H9 (cell line): ENCODE data around the gene NEDD9. TPM values are rescaled to one million over a fixed set of nuclear protein-coding genes. Genes with fewer than 3 reads are reported as not detected.

ENCODE experiments used
- DNase-seq: peaks from one replicate; pipeline ENCODE4 v3.0.0-alpha.2; 2017
- H2AFZ ChIP-seq: one replicate; pipeline ENCODE4 v1.6.1; 2013; ENCODE audit warnings: mild to moderate bottlenecking, low read length, control low read depth, moderate library complexity
- H2AK5ac ChIP-seq: 2 replicates; pipeline ENCODE4 v1.6.1; 2013; ENCODE audit warnings: low read length, control low read depth, mixed read lengths; ENCODE audit not compliant: insufficient read length
- H2BK120ac ChIP-seq: one replicate; pipeline ENCODE4 v1.6.1; 2013; ENCODE audit warnings: low read depth, mild to moderate bottlenecking, low read length, control low read depth, inconsistent platforms; ENCODE audit not compliant: poor library complexity, severe bottlenecking
- H2BK12ac ChIP-seq: 2 replicates; pipeline ENCODE4 v1.6.1; 2013; ENCODE audit warnings: low read length, control low read depth, mixed read lengths, low read depth; ENCODE audit not compliant: insufficient read length
- H2BK15ac ChIP-seq: 2 replicates; pipeline ENCODE4 v1.6.1; 2013; ENCODE audit warnings: low read depth, low read length, control low read depth
- H2BK20ac ChIP-seq: one replicate; pipeline ENCODE4 v1.6.1; 2013; ENCODE audit warnings: low read depth, mild to moderate bottlenecking, low read length, control low read depth, inconsistent platforms; ENCODE audit not compliant: poor library complexity, severe bottlenecking
- H2BK5ac ChIP-seq: 2 replicates; pipeline ENCODE4 v1.6.1; 2013; ENCODE audit warnings: low read length, control low read depth, mixed read lengths; ENCODE audit not compliant: insufficient read length
- H3K14ac ChIP-seq: 2 replicates; pipeline ENCODE4 v1.6.1; 2013; ENCODE audit warnings: low read length, control low read depth; ENCODE audit not compliant: insufficient read depth
- H3K18ac ChIP-seq: 2 replicates; pipeline ENCODE4 v1.6.1; 2013; ENCODE audit warnings: low read depth, mild to moderate bottlenecking, mixed read lengths, low read length, control low read depth; ENCODE audit not compliant: insufficient read length
- H3K23ac ChIP-seq: 2 replicates; pipeline ENCODE4 v1.6.1; 2013; ENCODE audit warnings: low read length, control low read depth, mixed read lengths, low read depth; ENCODE audit not compliant: insufficient read length
- H3K23me2 ChIP-seq: 2 replicates; pipeline ENCODE4 v1.6.1; 2013; ENCODE audit warnings: low read depth, mild to moderate bottlenecking, mixed read lengths, low read length, control low read depth; ENCODE audit not compliant: insufficient read length, poor library complexity, severe bottlenecking
- H3K27ac ChIP-seq: 2 replicates; pipeline ENCODE4 v1.5.1; 2013; ENCODE audit warnings: low read length, control low read depth, mixed read lengths, low read depth; ENCODE audit not compliant: insufficient read length
- H3K27me3 ChIP-seq: 2 replicates; pipeline ENCODE4 v1.6.1; 2013; ENCODE audit warnings: low read length, control low read depth, inconsistent platforms; ENCODE audit not compliant: insufficient read depth
- H3K4ac ChIP-seq: 2 replicates; pipeline ENCODE4 v1.6.1; 2013; ENCODE audit warnings: low read depth, mild to moderate bottlenecking, control low read depth, inconsistent platforms, low read length, moderate library complexity
- H3K4me1 ChIP-seq: 2 replicates; pipeline ENCODE4 v1.6.1; 2013; ENCODE audit warnings: low read length, control low read depth, inconsistent platforms; ENCODE audit not compliant: insufficient read depth
- H3K4me2 ChIP-seq: 2 replicates; pipeline ENCODE4 v1.6.1; 2013; ENCODE audit warnings: low read length, control low read depth, mixed read lengths; ENCODE audit not compliant: insufficient read length, insufficient read depth
- H3K56ac ChIP-seq: 2 replicates; pipeline ENCODE4 v1.6.1; 2013; ENCODE audit warnings: low read depth, mild to moderate bottlenecking, mixed read lengths, low read length, control low read depth; ENCODE audit not compliant: insufficient read length
- H3K79me1 ChIP-seq: 2 replicates; pipeline ENCODE4 v1.6.1; 2013; ENCODE audit warnings: low read depth, mild to moderate bottlenecking, moderate library complexity, low read length, control low read depth, inconsistent platforms; ENCODE audit not compliant: insufficient read depth, poor library complexity, severe bottlenecking
- H3K79me2 ChIP-seq: 2 replicates; pipeline ENCODE4 v1.6.1; 2013; ENCODE audit warnings: low read length, control low read depth, inconsistent platforms; ENCODE audit not compliant: insufficient read depth
- H3K9ac ChIP-seq: 2 replicates; pipeline ENCODE4 v1.6.1; 2013; ENCODE audit warnings: low read length, control low read depth, mixed read lengths; ENCODE audit not compliant: insufficient read length; ENCODE audit errors: extremely low read depth
- H3K9me3 ChIP-seq: one replicate; pipeline ENCODE4 v1.6.1; 2013; ENCODE audit warnings: low read depth, low read length, inconsistent platforms; ENCODE audit not compliant: control insufficient read depth
- H3T11ph ChIP-seq: one replicate; pipeline ENCODE4 v1.6.1; 2013; ENCODE audit warnings: mild to moderate bottlenecking, low read length, control low read depth, inconsistent platforms
- H4K20me1 ChIP-seq: one replicate; pipeline ENCODE4 v1.6.1; 2013; ENCODE audit not compliant: control insufficient read depth, insufficient read length, insufficient read depth
- H4K5ac ChIP-seq: 2 replicates; pipeline ENCODE4 v1.6.1; 2013; ENCODE audit warnings: low read depth, mild to moderate bottlenecking, mixed read lengths, low read length, control low read depth; ENCODE audit not compliant: insufficient read length
- H4K8ac ChIP-seq: replicated peaks from 2 replicates; pipeline ENCODE4 v1.6.1; 2013; ENCODE audit warnings: low read length, control low read depth, mixed read lengths, low read depth; ENCODE audit not compliant: insufficient read length
- H4K91ac ChIP-seq: 2 replicates; pipeline ENCODE4 v1.6.1; 2013; ENCODE audit warnings: low read depth, mild to moderate bottlenecking, moderate library complexity, mixed read lengths, low read length, control low read depth; ENCODE audit not compliant: insufficient read length
- H3K27ac Mint-ChIP-seq, 3 experiments: 2 replicates in 2 of 3; 3 replicates in 1 of 3; pipeline ENCODE4 v1.8.0; 2020 to 2021; ENCODE audit warnings: mixed read lengths in 3 of 3, mild to moderate bottlenecking in 1 of 3, moderate library complexity in 1 of 3
- H3K27me3 Mint-ChIP-seq: 2 replicates; pipeline ENCODE4 v1.8.0; 2021; ENCODE audit warnings: low read depth, mild to moderate bottlenecking, moderate library complexity, mixed read lengths
- H3K36me3 Mint-ChIP-seq, 3 experiments: 2 replicates in 2 of 3; 3 replicates in 1 of 3; pipeline ENCODE4 v1.8.0; 2020 to 2021; ENCODE audit warnings: low read depth in 3 of 3, mixed read lengths in 3 of 3; ENCODE audit not compliant: insufficient read depth in 1 of 3
- H3K4me1 Mint-ChIP-seq, 2 experiments: 2 replicates each; pipeline ENCODE4 v1.8.0; 2020; ENCODE audit warnings: mixed read lengths in 2 of 2
- H3K4me3 Mint-ChIP-seq, 2 experiments: 2 replicates in 1 of 2; 3 replicates in 1 of 2; pipeline ENCODE4 v1.8.0; 2020 to 2021; ENCODE audit warnings: mild to moderate bottlenecking in 2 of 2, mixed read lengths in 2 of 2, moderate library complexity in 1 of 2
- H3K9me3 Mint-ChIP-seq, 2 experiments: 2 replicates in 1 of 2; 3 replicates in 1 of 2; pipeline ENCODE4 v1.8.0; 2020; ENCODE audit warnings: mild to moderate bottlenecking in 2 of 2, mixed read lengths in 2 of 2, moderate library complexity in 1 of 2
- CTCF ChIP-seq: fragments of 200-600 bp; sonication (generic); conservative IDR thresholded peaks from 3 replicates; pipeline ENCODE4 v1.8.0; 2021; ENCODE audit warnings: antibody characterized with exemption, mild to moderate bottlenecking
- WGBS: extraction: QIAGEN DNeasy Blood & Tissue Kit; methylation state at CpG from one replicate; pipeline ENCODE4 v1.1.7; 2013; ENCODE audit warnings: missing lambda C conversion rate, low lambda C conversion rate, mixed read lengths; ENCODE audit not compliant: insufficient read length; ENCODE audit errors: extremely low coverage; 5-methylcytosine and 5-hydroxymethylcytosine counted together
- total RNA-seq: library from RNA; stranded (reverse); gene quantifications from 2 replicates; pipeline ENCODE4 v1.2.1, GENCODE V29; 2021

The NEDD9 gene
- total RNA-seq, 1 experiment from 2014 or later, result 5.5 TPM

GRCh38 chr6:11224252-11224965, 8.1 kb downstream of the NEDD9 start:
- Histone ChIP-seq H2AK5ac (no peak overlapping the region), H3K79me2 (peaks cover 3% of the 10 kb centered on the region; the same call in 1 of the 2 replicates), H4K8ac (no peak overlapping the region), H4K20me1 (no peaks in the 10 kb centered on the region), H3K79me1 (peaks cover 4% of the 10 kb centered on the region), H3K27ac (no peak overlapping the region), H3K4me1 (peaks cover 2% of the 10 kb centered on the region; the same call in 1 of the 2 replicates), H3K18ac (no peak overlapping the region), H4K91ac (no peak overlapping the region), H3K23ac (no peak overlapping the region), H3K4me2 (no peak overlapping the region), H3T11ph (no peak overlapping the region), H3K56ac (no peak overlapping the region), H2AFZ (no peak overlapping the region), H3K27me3 (no peaks in the 10 kb centered on the region), H2BK20ac (no peak overlapping the region), H2BK12ac (no peak overlapping the region), H2BK5ac (no peak overlapping the region), H3K9ac (no peak overlapping the region), H3K4ac (no peak overlapping the region), H3K9me3 (no peaks in the 10 kb centered on the region), H3K23me2 (no peaks in the 10 kb centered on the region), H3K14ac (no peak overlapping the region), H2BK15ac (no peak overlapping the region), H2BK120ac (no peak overlapping the region), H4K5ac (no peak overlapping the region)
- no CpG with 5 or more reads among the region's 9 CpGs for WGBS
- H3K9me3 Mint-ChIP-seq, result 0 out of 5 replicates have a peak, but pooled peaks cover 0 to 3% of the 10 kb centered on the region in 2 experiments
- no peaks in the 10 kb centered on the region for H3K27me3 Mint-ChIP-seq
- peaks cover 32 to 41% of the 10 kb centered on the region in 2 experiments for H3K4me1 Mint-ChIP-seq
- no peak for TF ChIP-seq CTCF
- H3K4me3 Mint-ChIP-seq, result no peak overlapping the region
- no peak for DNase-seq
- H3K36me3 Mint-ChIP-seq, result peaks cover 0 to 2% (median 0%) of the 10 kb centered on the region in 3 experiments; a peak in 2 of 7 replicates
- H3K27ac Mint-ChIP-seq, result peak overlapping the region in 2 of 3 experiments; percentile 32 to 69; a peak in 3 of 7 replicates
